Inflammatory macrophage treated with lipopolysaccharide for 1 hour (primary cell): ENCODE measurements around the gene F3.
A peak's percentile ranks its signal among the peaks of the same experiment; 100 is the strongest.
"Not testable (repeated sequence)": the region's sequence is repeated elsewhere in the genome, so short reads cannot be mapped to it uniquely, and the experiment has no call there.

Source experiments
- DNase-seq, 2 donors: peaks; one replicate each; pipeline ENCODE4 v3.0.0-alpha.2; 2020 to 2022

F3 gene

GRCh38 chr1:94541246-94542087 lies at the start of gene F3:
Gene F3 (minus strand): TSS chr1:94541759. CDS start chr1:94541636, 123 bp downstream.
- peak; percentile 92 to 97 for DNase-seq

GRCh38 chr1:94590203-94591137 lies 48.9 kb upstream of the F3 start:
- peak in 1 of 2 donors; percentile 25 for DNase-seq

GRCh38 chr1:94589728-94590127 lies 48.2 kb upstream of the F3 start:
- DNase-seq = no peak

GRCh38 chr1:94582565-94582964 lies 41.0 kb upstream of the F3 start:
- DNase-seq = no peak

- DNase-seq = no peak
Measured at GRCh38 chr1:94580367-94581115, 39.0 kb upstream of the F3 start.

GRCh38 chr1:94579876-94580294 lies 38.3 kb upstream of the F3 start:
- DNase-seq = no peak

GRCh38 chr1:94578856-94579255 lies 37.3 kb upstream of the F3 start:
- no peak for DNase-seq

GRCh38 chr1:94573917-94574316 lies 32.4 kb upstream of the F3 start:
- DNase-seq = not testable (repeated sequence)

- DNase-seq = no peak
Measured at GRCh38 chr1:94572780-94573179, 31.2 kb upstream of the F3 start.

GRCh38 chr1:94570965-94571364 lies 29.4 kb upstream of the F3 start:
- DNase-seq = not testable (repeated sequence)

- not testable (repeated sequence) for DNase-seq
Measured at GRCh38 chr1:94568806-94569205, 27.2 kb upstream of the F3 start.

- not testable (repeated sequence) for DNase-seq
Measured at GRCh38 chr1:94567975-94568607, 26.5 kb upstream of the F3 start.

GRCh38 chr1:94566436-94566835 lies 24.9 kb upstream of the F3 start:
- DNase-seq = not testable (repeated sequence)

GRCh38 chr1:94565901-94566300 lies 24.3 kb upstream of the F3 start:
- no peak for DNase-seq

GRCh38 chr1:94562519-94563260 lies 21.1 kb upstream of the F3 start:
- DNase-seq = no peak

GRCh38 chr1:94560333-94560732 lies 18.8 kb upstream of the F3 start:
- no peak for DNase-seq

GRCh38 chr1:94559921-94560320 lies 18.4 kb upstream of the F3 start:
- DNase-seq = no peak

- no peak for DNase-seq
Measured at GRCh38 chr1:94555091-94555490, 13.5 kb upstream of the F3 start.

- DNase-seq = no peak
Measured at GRCh38 chr1:94554580-94554979, 13.0 kb upstream of the F3 start.

- DNase-seq = no peak
Measured at GRCh38 chr1:94553931-94554330, 12.4 kb upstream of the F3 start.

- peak in 1 of 2 donors; percentile 22 for DNase-seq
Measured at GRCh38 chr1:94553323-94553730, 11.8 kb upstream of the F3 start.
